GM19463 (cell line): ENCODE results near the gene TBC1D22A.

Experiments used
- ATAC-seq: cut with Tn5 transposase; IDR thresholded peaks from one replicate; pipeline ENCODE4 v1.9.1; 2021; ENCODE audit warnings: mild to moderate bottlenecking, moderate library complexity; ENCODE audit not compliant: unreplicated experiment

Gene TBC1D22A

DNA sequence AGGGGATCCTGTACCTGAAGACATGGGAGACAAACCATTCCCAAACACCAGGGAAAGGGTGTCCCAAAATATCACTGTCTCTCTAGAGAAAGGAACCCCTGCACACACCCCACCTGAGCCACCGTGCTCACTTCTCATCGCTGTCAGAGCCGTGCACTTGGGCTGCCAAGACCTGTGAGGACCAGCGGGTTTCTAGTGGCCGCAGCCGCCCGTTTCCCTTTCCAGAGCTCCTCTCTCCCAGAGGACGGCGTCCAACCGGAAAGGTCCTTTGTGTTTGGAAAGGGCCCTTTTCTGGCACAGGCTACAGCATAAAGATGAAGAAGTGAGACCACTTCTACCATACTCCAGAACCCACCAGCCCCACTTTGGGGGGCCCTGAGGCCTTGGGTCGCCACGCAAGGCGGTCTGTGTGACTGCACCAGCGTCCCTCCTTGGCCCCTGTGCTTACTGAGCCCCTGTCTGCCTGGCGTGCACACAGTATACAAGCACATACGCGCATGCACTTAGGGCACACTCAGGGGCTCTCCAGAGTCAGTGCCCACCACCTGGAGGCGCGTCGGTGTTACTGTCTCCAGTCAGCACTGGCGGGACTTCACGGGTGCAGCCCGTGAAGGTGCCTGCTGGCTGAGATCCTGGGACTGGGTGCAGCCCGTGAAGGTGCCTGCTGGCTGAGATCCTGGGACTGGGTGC, 381.8 kb downstream of the TBC1D22A start:
- no peak for ATAC-seq

DNA sequence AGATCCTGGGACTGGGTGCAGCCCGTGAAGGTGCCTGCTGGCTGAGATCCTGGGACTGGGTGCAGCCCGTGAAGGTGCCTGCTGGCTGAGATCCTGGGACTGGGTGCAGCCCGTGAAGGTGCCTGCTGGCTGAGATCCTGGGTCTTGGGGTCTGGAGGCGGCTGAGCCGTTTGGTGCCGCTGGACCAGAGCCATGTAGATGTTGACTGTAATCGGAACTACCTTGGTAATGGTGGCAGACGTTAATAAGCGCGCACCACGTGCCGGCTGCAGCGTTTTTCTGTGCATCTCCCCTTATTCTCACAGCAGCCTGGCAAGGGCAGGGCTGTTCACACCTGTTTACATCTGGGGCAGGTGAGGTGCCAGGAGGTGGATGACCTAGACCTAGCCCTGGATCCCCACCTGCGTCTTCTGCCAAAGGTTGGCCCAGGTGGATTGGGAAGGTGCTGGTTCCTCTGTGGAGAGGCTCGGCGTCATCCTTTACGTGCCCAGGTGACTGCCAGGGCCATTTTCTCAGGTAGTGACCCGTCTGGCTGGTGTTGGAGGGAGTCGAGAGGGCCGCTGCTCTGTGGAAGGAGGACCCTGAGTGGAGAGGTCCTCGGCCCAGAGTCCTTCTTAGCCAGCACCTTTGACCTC, 382.5 kb downstream of the TBC1D22A start:
- ATAC-seq = no peak

DNA sequence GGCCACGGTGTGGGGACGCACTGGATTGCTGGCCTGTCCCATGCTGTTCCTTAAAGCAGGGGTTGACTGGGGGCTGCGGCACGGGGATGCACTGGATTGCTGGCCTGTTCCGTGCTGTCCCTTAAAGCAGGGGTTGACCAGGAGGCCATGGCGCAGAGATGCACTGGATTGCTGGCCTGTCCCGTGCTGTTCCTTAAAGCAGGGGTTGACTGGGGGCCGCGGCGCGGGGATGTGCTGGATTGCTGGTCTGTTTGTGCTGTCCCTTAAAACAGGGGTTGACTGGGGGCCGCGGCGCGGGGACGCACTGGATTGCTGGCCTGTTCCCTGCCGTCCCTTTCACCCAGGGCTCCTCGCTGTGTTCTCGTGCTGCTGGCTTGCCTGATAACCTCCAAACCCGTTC, 383.4 kb downstream of the TBC1D22A start:
- ATAC-seq = no peak

DNA sequence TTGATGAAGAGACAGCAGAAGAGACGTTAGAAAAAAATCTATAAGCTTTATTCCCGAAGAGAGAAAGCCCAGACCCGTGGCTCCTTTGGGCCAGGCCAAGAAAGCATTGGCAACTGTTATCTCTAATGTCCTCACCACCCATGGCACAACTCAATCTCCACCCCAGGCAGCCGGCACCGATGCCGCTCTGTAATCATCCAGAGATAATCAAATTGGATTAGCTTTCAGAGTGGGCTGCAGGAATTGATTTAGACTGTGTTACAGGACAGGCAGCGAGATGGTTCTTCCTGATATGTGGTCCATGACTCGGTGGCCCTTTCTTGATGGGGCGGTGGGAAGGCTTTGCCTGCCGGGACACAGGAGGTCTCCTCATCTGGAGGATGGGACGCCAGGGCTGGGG, 383.9 kb downstream of the TBC1D22A start:
- ATAC-seq = no peak

DNA sequence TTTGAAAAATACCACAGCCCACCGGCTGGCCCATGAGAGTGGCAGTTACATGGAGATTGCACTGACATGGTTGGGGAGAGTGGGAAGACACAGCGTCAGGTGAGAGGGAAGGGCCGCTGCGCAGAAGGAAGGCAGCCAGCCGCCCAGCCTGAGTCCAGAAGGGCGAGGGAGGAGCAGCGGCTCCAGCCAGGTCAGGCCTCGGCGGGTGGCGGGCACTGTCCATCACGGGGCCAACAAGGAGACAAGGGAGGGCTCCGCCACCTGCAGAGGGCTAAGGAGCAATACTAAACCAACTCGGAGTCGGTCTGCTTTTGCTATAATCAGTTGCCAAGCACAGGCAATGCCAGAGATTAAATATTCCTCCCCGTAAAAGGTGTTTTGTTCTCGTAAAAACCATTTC, 384.5 kb downstream of the TBC1D22A start:
- ATAC-seq = no peak

DNA sequence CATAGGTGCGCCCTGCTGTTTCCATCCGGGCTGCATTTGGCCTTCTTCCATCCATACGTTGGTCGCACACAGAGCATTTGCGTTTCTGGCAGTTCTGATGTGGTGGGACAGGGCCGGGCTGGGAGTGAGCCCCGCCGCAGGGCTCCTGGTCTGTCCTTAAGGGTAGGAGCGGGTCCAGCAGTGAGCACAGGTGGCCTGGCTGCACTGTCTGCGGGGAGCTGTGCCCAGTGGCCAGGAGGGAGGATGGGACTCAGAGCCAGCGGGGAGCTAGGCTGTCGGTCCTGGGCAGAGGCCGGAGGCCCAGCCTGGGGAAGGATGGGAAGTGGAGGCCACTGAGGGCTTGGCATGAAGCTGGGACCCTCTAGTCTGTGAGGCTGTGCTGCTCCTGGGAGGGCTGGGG, 385.1 kb downstream of the TBC1D22A start:
- ATAC-seq = no peak

DNA sequence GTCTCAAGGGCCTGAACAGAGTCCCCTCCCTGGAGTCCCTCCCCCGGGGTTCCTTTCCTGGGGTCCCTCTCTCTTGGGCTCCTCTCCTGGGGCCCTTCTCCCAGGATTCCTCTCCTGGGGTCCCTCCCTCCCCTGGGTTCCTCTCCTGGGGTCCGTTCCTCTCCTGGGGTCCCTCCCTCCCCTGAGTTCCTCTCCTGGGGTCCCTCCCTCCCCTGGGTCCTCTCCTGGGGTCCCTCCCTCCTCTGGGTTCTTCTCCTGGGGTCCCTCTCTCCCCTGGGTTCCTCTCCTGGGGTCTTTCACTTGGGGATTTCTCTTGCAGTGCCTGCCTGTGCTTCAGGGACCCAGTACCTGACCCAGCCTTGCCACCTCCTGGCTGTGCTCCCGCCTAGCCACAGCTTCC, 386.1 kb downstream of the TBC1D22A start:
- ATAC-seq = no peak

DNA sequence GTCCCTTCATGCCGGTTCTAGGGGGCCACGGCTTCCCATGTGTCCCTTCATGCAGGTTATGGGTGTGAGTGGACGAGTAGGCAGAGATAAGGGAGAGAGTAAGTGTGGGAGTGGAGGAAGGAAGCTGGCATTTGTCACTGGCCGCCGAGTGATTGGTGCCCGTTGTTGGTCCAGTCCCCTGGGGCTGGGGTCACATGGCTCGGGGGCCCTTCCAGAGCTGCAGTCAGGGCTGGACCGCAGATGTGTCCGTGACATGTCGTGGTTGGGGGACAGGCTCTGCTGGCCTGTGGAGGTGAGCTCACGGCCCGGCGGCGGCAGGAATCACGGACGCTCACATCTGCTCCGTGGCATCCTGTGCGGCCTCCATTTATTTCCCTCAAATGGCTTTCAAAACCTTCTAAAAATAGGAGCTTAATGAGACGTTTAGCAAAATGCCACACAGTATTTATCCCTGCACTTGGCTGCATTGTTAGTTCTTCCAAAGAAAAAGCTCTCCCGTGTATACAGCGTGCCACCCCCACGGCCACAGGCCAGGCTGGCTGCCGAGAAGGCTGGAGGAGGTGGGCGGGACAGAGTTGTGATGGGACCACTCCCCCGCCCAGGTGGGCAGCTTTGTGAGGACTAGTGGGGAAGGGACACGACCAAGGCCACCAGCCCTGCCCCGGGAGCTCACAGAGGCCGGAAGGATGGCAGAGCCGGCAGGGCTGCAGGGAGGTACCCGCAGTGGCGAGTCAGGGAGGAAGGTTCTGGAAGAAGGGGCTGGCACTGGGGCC, 386.7 kb downstream of the TBC1D22A start:
- no peak for ATAC-seq

DNA sequence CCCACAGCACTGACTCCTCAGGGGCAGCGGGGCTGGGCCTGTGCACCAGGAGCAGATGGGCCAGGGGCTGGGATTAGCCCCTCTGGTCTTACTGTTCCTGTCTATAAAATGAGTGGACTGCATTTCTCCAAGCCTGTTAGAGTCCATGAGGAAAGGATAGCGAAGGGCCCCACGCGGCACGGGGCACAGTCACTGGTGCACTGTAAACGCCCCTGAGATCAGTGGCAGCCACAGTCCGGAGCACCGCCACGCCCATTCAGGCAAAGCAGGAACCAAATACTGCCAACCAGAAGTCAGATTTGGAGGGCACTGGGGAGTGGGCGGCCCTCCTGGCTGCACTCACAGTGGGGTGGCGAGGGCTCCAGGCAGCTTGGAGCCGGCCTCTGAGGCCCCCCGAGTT, 387.5 kb downstream of the TBC1D22A start:
- no peak for ATAC-seq

DNA sequence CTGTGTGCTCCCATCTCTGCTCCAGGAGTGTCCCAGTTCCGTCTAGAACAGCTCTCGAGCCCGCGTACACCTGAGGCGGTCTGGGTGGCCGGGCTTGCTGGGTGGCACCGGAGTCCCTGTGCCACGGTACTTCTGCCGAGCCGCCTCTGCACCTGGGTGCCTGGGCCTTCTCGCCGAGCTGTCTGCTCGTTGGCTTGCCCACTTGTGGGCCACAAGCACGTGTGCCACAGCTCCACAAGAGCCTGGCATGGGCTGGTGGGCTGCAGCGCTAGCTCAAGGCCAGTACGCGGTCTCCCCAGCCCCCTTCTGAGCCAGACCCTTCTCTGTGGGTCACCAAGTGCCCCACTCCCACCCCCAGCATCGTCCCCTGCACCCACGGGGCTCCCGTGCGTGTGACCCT, 388.0 kb downstream of the TBC1D22A start:
- no peak for ATAC-seq

DNA sequence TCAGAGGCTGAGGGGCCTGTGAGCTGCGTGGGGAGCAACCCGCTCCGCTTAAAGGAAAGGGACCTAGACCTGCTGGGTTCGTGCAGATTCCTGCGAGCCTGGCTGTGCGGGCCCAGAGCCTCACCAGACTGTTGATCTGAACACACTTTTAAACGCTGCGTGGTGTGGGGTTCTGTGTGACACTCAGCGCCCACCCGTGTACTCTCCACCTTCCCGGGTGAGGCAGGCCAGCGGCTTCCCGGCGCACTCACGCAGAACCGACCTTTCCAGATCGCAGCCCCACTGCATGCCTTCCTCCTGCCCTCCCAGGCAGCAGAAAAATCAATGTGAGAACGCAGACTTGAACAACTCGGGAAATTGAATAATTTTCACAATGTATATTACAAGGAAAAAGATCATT, 388.6 kb downstream of the TBC1D22A start:
- no peak for ATAC-seq

DNA sequence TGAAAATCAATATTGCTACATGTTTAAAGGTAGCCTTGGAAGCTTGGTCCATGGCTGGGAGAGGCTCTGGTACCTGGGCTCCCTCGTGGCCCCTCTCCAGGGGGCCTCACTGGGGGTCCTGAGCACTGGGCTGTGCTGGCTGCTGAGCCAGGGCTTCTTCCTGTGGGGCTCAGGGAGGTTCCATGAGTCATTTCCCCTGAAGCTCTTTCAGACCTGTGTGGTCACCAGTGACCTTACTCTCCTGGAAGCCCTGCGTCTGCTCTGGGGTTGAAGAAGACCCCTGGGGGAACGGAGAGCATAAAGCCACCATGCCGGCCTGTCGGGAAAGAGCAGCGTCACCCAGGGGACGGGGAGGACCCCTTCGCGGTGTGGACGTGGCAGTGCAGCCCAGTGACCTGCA, 389.0 kb downstream of the TBC1D22A start:
- ATAC-seq = no peak

DNA sequence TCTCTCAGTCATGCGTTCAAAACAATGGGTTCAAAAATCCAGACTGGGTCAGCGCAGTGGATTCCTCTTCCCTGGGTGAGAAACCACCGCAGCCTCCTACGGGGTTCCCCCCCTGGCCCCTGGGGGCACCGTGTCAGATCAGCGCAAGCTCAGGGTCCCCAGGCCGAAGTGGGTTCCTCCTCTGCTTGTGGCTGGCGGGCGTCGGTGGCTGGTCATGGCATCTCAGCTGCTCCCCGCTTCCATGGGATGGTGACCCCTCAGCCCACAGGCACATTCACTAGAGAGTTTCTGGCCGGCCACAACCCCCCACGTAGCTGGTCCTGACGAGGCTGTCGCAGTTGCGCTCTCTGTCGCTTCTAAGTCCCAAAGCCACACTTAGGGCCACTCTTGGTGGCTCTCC, 389.8 kb downstream of the TBC1D22A start:
- ATAC-seq = no peak

DNA sequence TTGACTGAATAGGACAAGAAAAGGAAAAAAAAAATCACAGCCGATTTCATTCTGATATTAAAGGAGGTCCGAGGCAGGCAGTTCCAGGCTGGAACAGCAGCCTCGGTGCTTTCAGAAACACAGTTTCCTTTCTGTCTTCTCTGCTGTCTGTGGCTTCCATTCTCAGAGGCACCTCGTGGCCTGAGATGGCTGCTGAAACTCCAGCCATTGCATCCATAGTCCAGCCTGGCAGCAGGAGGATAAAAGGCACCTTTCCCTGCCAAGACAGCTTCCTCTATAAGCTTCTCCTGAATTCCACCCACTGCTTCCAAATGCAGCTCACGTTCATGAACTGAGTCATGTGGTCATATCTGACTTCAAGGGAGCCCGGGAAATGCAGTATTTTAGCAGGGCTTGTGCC, 390.5 kb downstream of the TBC1D22A start:
- no peak for ATAC-seq

DNA sequence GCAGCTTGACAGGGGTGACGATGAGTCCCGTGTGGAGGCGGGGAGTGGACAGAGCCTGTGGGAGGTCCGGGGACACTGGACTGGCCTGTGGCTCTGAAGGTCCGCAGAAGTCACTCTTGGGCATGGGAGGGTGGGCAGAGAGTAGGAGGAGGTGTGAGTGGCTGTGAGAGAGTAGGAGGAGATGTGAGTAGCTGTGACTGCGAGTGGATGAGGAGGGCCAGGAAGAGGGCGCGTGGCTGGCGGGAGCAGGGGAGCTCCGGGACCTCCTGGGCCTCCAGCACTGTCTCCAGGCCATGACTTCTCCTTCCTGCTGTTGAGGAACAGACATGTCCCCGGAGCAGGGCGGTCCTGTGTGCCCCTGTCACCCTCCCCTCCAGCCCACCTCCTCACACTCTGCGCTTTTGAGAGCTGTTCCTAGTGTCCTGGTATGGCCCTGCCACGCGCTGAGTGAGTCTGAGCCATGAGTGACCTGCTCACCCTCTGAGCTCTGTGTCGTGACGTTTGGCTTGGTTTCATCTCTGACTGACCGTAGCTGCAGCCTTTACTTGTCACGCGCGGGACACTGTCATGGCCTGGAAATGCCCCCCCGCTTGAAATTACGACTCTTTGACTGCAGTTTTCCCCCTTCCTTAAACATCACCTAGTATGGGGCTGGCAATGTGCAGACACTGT, 391.5 kb downstream of the TBC1D22A start:
- no peak for ATAC-seq

DNA sequence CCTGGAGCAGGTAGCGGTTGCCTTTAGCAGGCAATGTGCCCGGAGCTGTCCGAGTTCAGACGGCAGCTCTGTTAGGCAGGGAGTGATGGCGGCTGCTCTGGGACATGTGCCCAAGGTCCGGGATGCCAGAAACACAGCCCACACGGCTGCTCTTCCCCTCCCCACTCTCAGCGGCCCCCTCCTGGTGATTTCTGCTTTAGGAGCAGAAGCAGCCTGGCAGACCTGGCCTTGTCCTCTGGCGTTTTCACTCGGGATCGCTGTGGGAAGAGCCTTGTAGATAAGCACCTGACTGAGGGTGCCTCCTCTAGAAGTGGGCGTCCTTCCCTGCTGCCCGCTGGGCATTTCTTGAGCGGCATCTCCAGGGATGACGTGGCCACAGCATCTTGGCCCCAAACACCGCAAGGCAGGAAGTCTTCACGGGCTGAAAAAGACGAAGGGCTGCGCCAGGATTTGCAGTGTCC, 392.2 kb downstream of the TBC1D22A start:
- ATAC-seq = no peak

DNA sequence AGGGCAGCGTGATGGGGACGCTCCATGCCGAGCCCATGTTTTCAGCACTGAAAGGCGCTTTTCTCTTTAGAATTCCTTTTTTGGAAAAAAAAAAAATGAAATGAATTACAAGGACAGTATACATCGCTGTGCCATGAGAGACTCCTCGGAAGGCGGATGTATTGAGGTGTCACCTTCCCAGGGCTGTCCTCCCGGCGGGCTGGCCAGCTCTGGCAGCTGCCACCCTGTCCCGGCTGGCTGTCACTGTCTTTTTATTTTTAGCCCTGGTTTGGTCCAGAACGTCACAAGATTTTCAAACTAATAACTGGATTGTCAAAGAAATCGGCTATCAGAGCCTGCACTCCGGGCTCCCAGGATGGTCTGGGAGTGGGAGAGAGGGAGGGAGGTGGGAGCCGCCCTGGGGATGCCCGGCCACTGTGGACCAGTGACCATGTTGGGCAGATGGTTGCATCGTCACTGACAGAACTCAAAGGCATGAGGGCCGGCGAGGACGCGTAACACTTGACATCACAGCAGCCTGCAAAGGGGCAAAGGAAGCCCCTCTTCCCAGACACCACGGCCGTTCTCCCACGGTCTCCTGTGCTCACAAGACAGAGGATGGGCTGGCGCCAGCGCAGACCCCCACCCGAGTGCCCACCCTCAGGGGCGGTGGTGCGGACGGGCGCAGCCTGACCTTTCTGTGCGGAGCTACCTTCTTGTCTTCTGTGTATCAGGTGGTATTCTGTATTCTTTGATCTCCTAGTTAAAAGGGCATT, 392.9 kb downstream of the TBC1D22A start:
- no peak for ATAC-seq

DNA sequence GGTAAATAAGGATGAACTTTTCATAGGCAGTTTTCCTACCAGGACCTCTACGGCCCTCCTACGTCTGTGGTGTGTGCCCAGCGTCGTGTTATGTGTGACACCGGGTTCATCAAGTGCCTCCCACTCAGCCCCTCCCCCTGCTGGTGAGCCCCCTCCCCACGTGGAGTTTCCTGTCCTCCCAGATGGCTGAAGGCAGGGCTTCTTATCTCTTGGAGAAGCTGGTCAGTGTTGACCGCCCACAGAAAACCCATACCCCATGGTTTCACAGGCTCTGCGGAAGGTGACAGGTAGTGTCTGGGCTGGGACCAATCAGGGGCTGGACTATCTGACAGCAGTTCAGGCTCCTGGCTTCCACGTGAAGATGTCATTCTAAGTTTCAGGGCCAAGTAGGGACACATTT, 393.5 kb downstream of the TBC1D22A start:
- ATAC-seq = no peak

DNA sequence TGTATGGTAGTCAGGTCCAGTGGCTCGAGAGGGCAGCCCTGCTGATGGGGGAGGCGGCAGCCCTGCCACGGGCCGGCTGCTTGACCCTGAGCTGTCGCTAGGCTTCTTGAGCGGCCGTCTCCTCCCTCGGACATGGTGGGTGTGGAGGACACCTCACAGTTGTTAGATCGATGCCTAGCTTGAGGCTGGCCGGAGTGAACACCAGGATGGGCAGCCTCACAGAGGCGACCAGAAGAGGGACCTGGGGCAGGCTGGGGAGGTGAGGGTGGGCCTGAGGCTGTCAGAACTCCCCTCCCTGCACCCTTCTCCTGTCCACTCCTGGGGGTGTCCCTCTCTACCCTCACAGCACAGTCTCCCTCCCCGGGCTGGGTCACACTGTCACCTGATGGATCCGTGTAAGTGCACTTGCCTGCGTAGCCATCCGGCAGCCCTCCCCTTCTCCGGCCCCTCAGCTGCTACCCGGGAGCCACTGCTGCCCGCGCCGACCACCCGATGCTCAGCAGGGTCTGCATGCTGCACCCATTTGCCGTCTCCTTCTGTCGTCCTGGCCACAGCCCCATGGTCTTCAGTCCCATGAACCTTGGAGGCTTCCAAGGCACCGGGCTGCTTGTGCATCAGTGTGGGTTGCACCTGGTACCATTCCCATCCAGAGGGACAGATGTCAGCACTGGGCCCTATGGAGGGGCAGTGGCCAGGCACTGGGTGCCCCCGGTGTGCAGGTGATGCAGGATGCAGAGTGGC, 394.1 kb downstream of the TBC1D22A start:
- no peak for ATAC-seq

DNA sequence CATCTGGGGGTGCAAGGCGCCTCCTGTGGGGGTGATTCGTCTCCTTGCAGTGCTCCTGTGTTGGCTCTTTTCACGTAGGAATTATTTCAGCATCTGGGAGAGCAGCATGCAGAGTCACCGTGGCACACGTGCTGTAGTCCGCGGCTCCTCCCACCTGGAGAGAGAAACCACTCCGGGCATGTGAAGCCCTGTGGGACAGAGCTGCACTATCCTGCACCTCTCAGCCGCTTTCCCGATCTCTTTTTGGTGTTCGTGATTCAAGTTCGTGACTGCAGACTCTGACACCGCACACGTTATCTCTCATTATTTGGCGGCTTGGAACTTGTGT, 394.6 kb downstream of the TBC1D22A start:
- ATAC-seq = no peak
